Muscle of leg (tissue), 11 donors: ENCODE data around the gene NACA2. TPM values are rescaled to one million over a fixed set of nuclear protein-coding genes. Genes with fewer than 3 reads are reported as not detected.

Experiments used
- DNase-seq: peaks from one replicate; pipeline ENCODE4 v3.0.0; 2013
- H3K27ac ChIP-seq: one replicate; pipeline ENCODE4 v1.5.1; 2013; ENCODE audit warnings: mild to moderate bottlenecking, low read length, control low read depth
- H3K27me3 ChIP-seq: one replicate; pipeline ENCODE4 v1.6.1; 2013; ENCODE audit warnings: low read length; ENCODE audit not compliant: control insufficient read depth, insufficient read depth
- H3K36me3 ChIP-seq: one replicate; pipeline ENCODE4 v1.6.1; 2013; ENCODE audit warnings: low read length; ENCODE audit not compliant: control insufficient read depth, insufficient read depth
- H3K4me1 ChIP-seq: one replicate; pipeline ENCODE4 v1.6.1; 2013; ENCODE audit warnings: low read length; ENCODE audit not compliant: control insufficient read depth, insufficient read depth
- H3K4me3 ChIP-seq: one replicate; pipeline ENCODE4 v1.5.1; 2013; ENCODE audit warnings: low read length, control low read depth
- H3K9me3 ChIP-seq: replicated peaks from 2 replicates; pipeline ENCODE4 v1.6.1; 2013; ENCODE audit warnings: low read depth, low read length; ENCODE audit not compliant: control insufficient read depth
- WGBS: methylation state at CpG from one replicate; pipeline ENCODE4 v1.1.5; 2013; ENCODE audit warnings: missing lambda C conversion rate; ENCODE audit not compliant: insufficient coverage; 5-methylcytosine and 5-hydroxymethylcytosine counted together
- polyA plus RNA-seq, 8 donors: library from polyadenylated mRNA; unstranded; fragments of 120-200 nt; gene quantifications; one replicate each; pipeline versions ENCODE4 v1.2.1 to v1.2.3, GENCODE V29; 2013; ENCODE audit warnings: inconsistent platforms in 1 of 8, low replicate concordance in 1 of 8; ENCODE audit not compliant: insufficient read length in 8 of 8, insufficient read depth in 1 of 8
- total RNA-seq: library from RNA; stranded (reverse); fragments of 120-200 nt; gene quantifications from one replicate; pipeline ENCODE4 v1.2.4, GENCODE V29; 2013

Gene NACA2
- total and polyA plus RNA-seq, 9 donors = 0.22 to 3.1 (median 1.8) TPM

GRCh38 chr17:61605692-61606091 lies 14.7 kb upstream of the NACA2 start:
- no peak overlapping the region for H3K4me3 ChIP-seq
- no peak for DNase-seq
- no peaks in the 10 kb centered on the region for H3K4me1 ChIP-seq
- no peaks in the 10 kb centered on the region for H3K9me3 ChIP-seq
- H3K36me3 ChIP-seq = no peaks in the 10 kb centered on the region
- no peak overlapping the region for H3K27ac ChIP-seq
- H3K27me3 ChIP-seq = no peaks in the 10 kb centered on the region

GRCh38 chr17:61601297-61601696 lies 10.3 kb upstream of the NACA2 start:
- H3K27ac ChIP-seq = no peak overlapping the region
- no peaks in the 10 kb centered on the region for H3K27me3 ChIP-seq
- no peaks in the 10 kb centered on the region for H3K9me3 ChIP-seq
- DNase-seq = no peak
- no peaks in the 10 kb centered on the region for H3K4me1 ChIP-seq
- H3K4me3 ChIP-seq = no peak overlapping the region
- H3K36me3 ChIP-seq = no peaks in the 10 kb centered on the region
- WGBS = 69% methylated on average over 1 of the region's 4 CpGs

GRCh38 chr17:61600621-61601020 lies 9.6 kb upstream of the NACA2 start:
- Histone ChIP-seq H3K36me3 (no peaks in the 10 kb centered on the region), H3K9me3 (no peaks in the 10 kb centered on the region), H3K27me3 (no peaks in the 10 kb centered on the region), H3K4me1 (no peaks in the 10 kb centered on the region), H3K27ac (no peak overlapping the region), H3K4me3 (no peak overlapping the region)
- DNase-seq = no peak
- WGBS = 40% methylated on average over 1 of the region's 2 CpGs

GRCh38 chr17:61599608-61600007 lies 8.6 kb upstream of the NACA2 start:
- no peak overlapping the region for H3K4me3 ChIP-seq
- H3K27ac ChIP-seq = no peak overlapping the region
- no peaks in the 10 kb centered on the region for H3K9me3 ChIP-seq
- H3K36me3 ChIP-seq = no peaks in the 10 kb centered on the region
- no peaks in the 10 kb centered on the region for H3K27me3 ChIP-seq
- no CpG with 5 or more reads among the region's 3 CpGs for WGBS
- H3K4me1 ChIP-seq = no peaks in the 10 kb centered on the region
- DNase-seq = no peak

GRCh38 chr17:61598014-61598413 lies 7.0 kb upstream of the NACA2 start:
- Histone ChIP-seq H3K27ac (no peak overlapping the region), H3K9me3 (no peaks in the 10 kb centered on the region), H3K4me3 (no peak overlapping the region), H3K27me3 (no peaks in the 10 kb centered on the region), H3K4me1 (peaks cover 2% of the 10 kb centered on the region), H3K36me3 (no peaks in the 10 kb centered on the region)
- no peak for DNase-seq
- no CpG with 5 or more reads among the region's 2 CpGs for WGBS

- WGBS = no CpG with 5 or more reads among the region's 3 CpGs
- Histone ChIP-seq H3K27me3 (no peaks in the 10 kb centered on the region), H3K4me3 (no peak overlapping the region), H3K27ac (no peak overlapping the region), H3K36me3 (no peaks in the 10 kb centered on the region), H3K9me3 (no peaks in the 10 kb centered on the region), H3K4me1 (peaks cover 2% of the 10 kb centered on the region)
- DNase-seq = peak; percentile 48
These were observed 6.6 kb upstream of the NACA2 start for GRCh38 chr17:61597607-61598006.

- Histone ChIP-seq H3K4me1 (peaks cover 2% of the 10 kb centered on the region), H3K27me3 (no peaks in the 10 kb centered on the region), H3K4me3 (no peak overlapping the region), H3K27ac (no peak overlapping the region), H3K9me3 (no peaks in the 10 kb centered on the region), H3K36me3 (no peaks in the 10 kb centered on the region)
- WGBS = 0% methylated on average over 1 of the region's 7 CpGs
- peak; percentile 76 for DNase-seq
These were observed 4.6 kb upstream of the NACA2 start for GRCh38 chr17:61595418-61596186.

- no peaks in the 10 kb centered on the region for H3K27me3 ChIP-seq
- no peak for DNase-seq
- no peaks in the 10 kb centered on the region for H3K36me3 ChIP-seq
- H3K4me1 ChIP-seq = peaks cover 2% of the 10 kb centered on the region
- H3K9me3 ChIP-seq = no peaks in the 10 kb centered on the region
- WGBS = 89% methylated on average over 4 of the region's 5 CpGs
- H3K4me3 ChIP-seq = no peak overlapping the region
- no peak overlapping the region for H3K27ac ChIP-seq
These were observed 3.3 kb upstream of the NACA2 start for GRCh38 chr17:61594294-61594825.

- Histone ChIP-seq H3K4me3 (no peak overlapping the region), H3K27ac (no peak overlapping the region), H3K9me3 (no peaks in the 10 kb centered on the region), H3K4me1 (peaks cover 2% of the 10 kb centered on the region), H3K27me3 (no peaks in the 10 kb centered on the region), H3K36me3 (no peaks in the 10 kb centered on the region)
- DNase-seq = peak; percentile 72
- 27% methylated on average over 6 of the region's 7 CpGs for WGBS
These were observed 2.4 kb upstream of the NACA2 start for GRCh38 chr17:61593426-61593825.

- WGBS = 84% methylated on average over 4 of the region's 8 CpGs
- H3K27ac ChIP-seq = no peak overlapping the region
- no peaks in the 10 kb centered on the region for H3K9me3 ChIP-seq
- no peak overlapping the region for H3K4me3 ChIP-seq
- no peaks in the 10 kb centered on the region for H3K27me3 ChIP-seq
- DNase-seq = no peak
- no peaks in the 10 kb centered on the region for H3K36me3 ChIP-seq
- H3K4me1 ChIP-seq = peaks cover 2% of the 10 kb centered on the region
These were observed 911 bp upstream of the NACA2 start for GRCh38 chr17:61591930-61592329.
